Heart left ventricle (tissue), 16 donors: ENCODE data around the gene ROBO1. TPM values are rescaled to one million over a fixed set of nuclear protein-coding genes. Genes with fewer than 3 reads are reported as not detected.
"Not testable (repeated sequence)": the region's sequence is repeated elsewhere in the genome, so short reads cannot be mapped to it uniquely, and the experiment has no call there.

Experiments used
- ATAC-seq, 4 donors: fragments of 200-7000 bp; cut with Tn5 transposase; one replicate each; pipeline ENCODE4 v1.9.1; 2020 to 2022; ENCODE audit warnings: moderate library complexity in 4 of 4, mild to moderate bottlenecking in 3 of 4, moderate number of reproducible peaks in 1 of 4
- DNase-seq, 5 donors: peaks; one replicate each; pipeline ENCODE4 v3.0.0-alpha.2; 2020
- H3K27ac ChIP-seq, 12 donors: fragments of 200-600 bp; sonication (generic) in 4 of 12; one replicate each; pipeline versions ENCODE4 v1.5.0 to v1.8.0; 2016 to 2022; ENCODE audit warnings: mild to moderate bottlenecking in 2 of 12
- H3K27me3 ChIP-seq, 9 donors: fragments of 200-600 bp; sonication (generic) in 2 of 9; one replicate each; pipeline versions ENCODE4 v1.5.1 to v1.8.0; 2016 to 2022; ENCODE audit warnings: mild to moderate bottlenecking in 3 of 9
- H3K36me3 ChIP-seq, 9 donors: fragments of 200-600 bp; sonication (generic) in 2 of 9; one replicate each; pipeline versions ENCODE4 v1.5.0 to v1.8.0; 2018 to 2022; ENCODE audit warnings: mild to moderate bottlenecking in 2 of 9
- H3K4me1 ChIP-seq, 12 donors: fragments of 200-600 bp; sonication (generic) in 4 of 12; one replicate each; pipeline versions ENCODE4 v1.5.0 to v1.8.0; 2016 to 2022; ENCODE audit warnings: mild to moderate bottlenecking in 3 of 12
- H3K4me3 ChIP-seq, 12 donors: fragments of 200-600 bp; sonication (generic) in 4 of 12; one replicate each; pipeline versions ENCODE4 v1.5.0 to v1.8.0; 2017 to 2022; ENCODE audit warnings: mild to moderate bottlenecking in 9 of 12, moderate library complexity in 4 of 12
- H3K9me3 ChIP-seq, 12 donors: fragments of 200-600 bp; sonication (generic) in 4 of 12; one replicate each; pipeline versions ENCODE4 v1.5.0 to v1.8.0; 2016 to 2022; ENCODE audit warnings: mild to moderate bottlenecking in 1 of 12
- CTCF ChIP-seq, 12 donors: fragments of 200-600 bp; sonication (generic) in 4 of 12; IDR thresholded peaks; one replicate each; pipeline versions ENCODE4 v1.5.0 to v1.8.0; 2018 to 2022; ENCODE audit warnings: antibody characterized with exemption in 12 of 12, mild to moderate bottlenecking in 5 of 12
- POLR2A ChIP-seq, 2 donors: fragments of 450-650 bp; IDR thresholded peaks; one replicate each; pipeline ENCODE4 v1.6.1; 2017; ENCODE audit warnings: antibody characterized with exemption in 2 of 2, mild to moderate bottlenecking in 2 of 2, moderate library complexity in 2 of 2
- WGBS, 4 donors: extraction: QIAGEN DNeasy Blood & Tissue Kit in 2 of 4; methylation state at CpG; one replicate each; pipeline versions ENCODE4 v1.1.5 to v1.1.7; 2013 to 2018; 5-methylcytosine and 5-hydroxymethylcytosine counted together
- intact Hi-C, 10 donors: fragments of 100-400 bp; cut with DNase I; formaldehyde crosslinking; loops; one replicate each; pipeline versions ENCODE4 v1.11.1 to v1.14.2; 2022
- polyA plus RNA-seq, 2 donors: library from polyadenylated mRNA; stranded (reverse); fragments of 200-250 nt; gene quantifications; one replicate each; pipeline ENCODE4 v1.2.3, GENCODE V29; 2013
- total RNA-seq, 9 donors: library from RNA; depleted of rRNA in 2 of 9; stranded (reverse); fragments of >200 nt in 2 of 9; fragmentation: NEBNext Ultra II Directional in 3 of 9; extraction: Animal tissue kit (Norgen Biotek cat#: 25700) in 3 of 9; gene quantifications; one replicate each; pipeline versions ENCODE4 v1.1.0 to v1.2.4, GENCODE V29; 2016 to 2023
- donor health status: ischemic (EF 13 %, LVEDD 7.1; RV severe dilation, severe dysfunction).
- donor health status: healthy with polysubstance abuse.
- donor health status: DM: no; HTN: yes; CAD: no.
- donor health status: DM: no; HTN: no; CAD: no.
- donor health status: ischemic (EF 25% LVEDD 6.9; RV normal size, moderate dysfunction).
- donor health status: ischemic (EF 25% LVEDD 5.7; RV mildly dilated, moderate dysfunction).
- donor health status: healthy.
- donor health status: DM: yes; HTN: yes; CAD: no.
- donor health status: ischemic (EF 35%, LVEDD 5.7; RV mildly dilated, moderate dysfunction).
- donor health status: nonischemic (EF 11% LVEDD 7.7; RV severe dilation, severe dysfunction).
- donor health status: DM: yes; HTN: yes; CAD: no.
- donor health status: PGD.
- donor health status: ischemic (EF 29% LVEDD 5.4; RV normal size, mild dysfunction).
- donor health status: nonischemic (EF 23%, LVEDD 6.1; RV moderate dilation, normal function).

ROBO1 gene
- total and polyA plus RNA-seq, 11 donors, result 1.4 to 14.8 (median 5.7) TPM

GRCh38 chr3:78726545-78726944, 1041.3 kb downstream of the ROBO1 start:
- H3K27ac ChIP-seq, result no peak overlapping the region
- intact Hi-C loops, result no loop called here
- DNase-seq (no peak), ATAC-seq (no peak)
- WGBS, 4 donors, result 81 to 86% (median 84%) methylated on average over 3 of the region's 3 CpGs
- peaks cover 0 to 12% (median 0%) of the 10 kb centered on the region in 12 donors for H3K4me1 ChIP-seq
- no peaks in the 10 kb centered on the region for H3K36me3 ChIP-seq
- no peak for TF ChIP-seq POLR2A (IDR thresholded peaks at IDR 0.05)
- no peak for TF ChIP-seq CTCF (IDR thresholded peaks at IDR 0.05)
- no peaks in the 10 kb centered on the region for H3K9me3 ChIP-seq
- no peak overlapping the region for H3K4me3 ChIP-seq
- no peaks in the 10 kb centered on the region for H3K27me3 ChIP-seq

GRCh38 chr3:78725703-78726246, 1042.0 kb downstream of the ROBO1 start:
- WGBS, 4 donors, result 89 to 93% (median 91%) methylated on average over 2 of the region's 2 CpGs
- ATAC-seq, result no peak
- no peak overlapping the region for H3K27ac ChIP-seq

GRCh38 chr3:78724859-78725258, 1042.9 kb downstream of the ROBO1 start:
- Histone ChIP-seq H3K4me3 (no peak overlapping the region), H3K4me1 (peaks cover 0 to 12% (median 0%) of the 10 kb centered on the region in 12 donors), H3K9me3 (no peaks in the 10 kb centered on the region), H3K27me3 (no peaks in the 10 kb centered on the region), H3K36me3 (no peaks in the 10 kb centered on the region), H3K27ac (no peak overlapping the region)
- TF ChIP-seq POLR2A (IDR thresholded peaks at IDR 0.05), result no peak
- TF ChIP-seq CTCF (IDR thresholded peaks at IDR 0.05), result no peak
- 62 to 77% (median 74%) methylated on average over 4 of the region's 4 CpGs for WGBS, 4 donors
- intact Hi-C loops, result no loop called here
- DNase-seq (no peak), ATAC-seq (no peak)

More at GRCh38 chr3:78725703-78726246, 1042.0 kb downstream of the ROBO1 start:
- H3K9me3 ChIP-seq, result no peaks in the 10 kb centered on the region
- TF ChIP-seq POLR2A (IDR thresholded peaks at IDR 0.05) (no peak), CTCF (IDR thresholded peaks at IDR 0.05) (no peak)
- no peak for DNase-seq
- peaks cover 0 to 12% (median 0%) of the 10 kb centered on the region in 12 donors for H3K4me1 ChIP-seq
- no peak overlapping the region for H3K4me3 ChIP-seq
- H3K27me3 ChIP-seq, result no peaks in the 10 kb centered on the region
- H3K36me3 ChIP-seq, result no peaks in the 10 kb centered on the region
- intact Hi-C loops, result no loop called here

- H3K9me3 ChIP-seq, DNase-seq, H3K27me3 ChIP-seq, intact Hi-C loops, ATAC-seq, H3K4me3 ChIP-seq, H3K36me3 ChIP-seq, H3K27ac ChIP-seq: not testable (repeated sequence)
- peaks cover 0 to 10% (median 0%) of the 10 kb centered on the region in 12 donors for H3K4me1 ChIP-seq
- WGBS, 4 donors, result 90 to 94% (median 92%) methylated on average over 5 of the region's 5 CpGs
These were observed 1043.4 kb downstream of the ROBO1 start for GRCh38 chr3:78724364-78724763.
